HepG2 (cell line): ENCODE data around the gene RNF213.

ENCODE experiments used
- JUND ChIP-seq: sonication (generic); formaldehyde crosslinking; IDR thresholded peaks from 2 replicates; pipeline ENCODE4 v1.8.0; 2022; ENCODE audit warnings: mild to moderate bottlenecking, missing genetic modification reagents
- TF ChIP-seq, protein P1 (sequence below): sonication (generic); formaldehyde crosslinking; IDR thresholded peaks from 2 replicates; pipeline ENCODE4 v1.5.0; 2020; ENCODE audit warnings: mild to moderate bottlenecking, missing genetic modification reagents, moderate library complexity

DNA sequence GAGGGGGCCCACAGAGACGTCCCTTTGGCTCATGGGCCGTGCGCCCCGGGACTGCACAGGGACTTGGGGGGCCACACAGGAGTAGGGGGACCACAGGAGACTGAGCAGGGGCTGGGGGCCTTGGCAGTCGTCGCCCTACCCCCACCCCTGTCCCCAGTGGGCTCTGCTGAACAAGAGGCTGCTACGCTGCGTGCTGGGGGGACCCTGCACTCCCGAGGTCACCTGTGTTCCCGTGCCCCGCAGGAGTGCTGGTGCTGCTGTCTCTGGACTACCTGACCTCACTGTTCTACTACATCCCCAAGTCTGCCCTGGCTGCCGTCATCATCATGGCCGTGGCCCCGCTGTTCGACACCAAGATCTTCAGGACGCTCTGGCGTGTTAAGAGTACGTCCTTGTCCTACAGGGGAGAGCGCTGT is 14.4 kb upstream of the RNF213 start:
- TF ChIP-seq, protein P1, sequence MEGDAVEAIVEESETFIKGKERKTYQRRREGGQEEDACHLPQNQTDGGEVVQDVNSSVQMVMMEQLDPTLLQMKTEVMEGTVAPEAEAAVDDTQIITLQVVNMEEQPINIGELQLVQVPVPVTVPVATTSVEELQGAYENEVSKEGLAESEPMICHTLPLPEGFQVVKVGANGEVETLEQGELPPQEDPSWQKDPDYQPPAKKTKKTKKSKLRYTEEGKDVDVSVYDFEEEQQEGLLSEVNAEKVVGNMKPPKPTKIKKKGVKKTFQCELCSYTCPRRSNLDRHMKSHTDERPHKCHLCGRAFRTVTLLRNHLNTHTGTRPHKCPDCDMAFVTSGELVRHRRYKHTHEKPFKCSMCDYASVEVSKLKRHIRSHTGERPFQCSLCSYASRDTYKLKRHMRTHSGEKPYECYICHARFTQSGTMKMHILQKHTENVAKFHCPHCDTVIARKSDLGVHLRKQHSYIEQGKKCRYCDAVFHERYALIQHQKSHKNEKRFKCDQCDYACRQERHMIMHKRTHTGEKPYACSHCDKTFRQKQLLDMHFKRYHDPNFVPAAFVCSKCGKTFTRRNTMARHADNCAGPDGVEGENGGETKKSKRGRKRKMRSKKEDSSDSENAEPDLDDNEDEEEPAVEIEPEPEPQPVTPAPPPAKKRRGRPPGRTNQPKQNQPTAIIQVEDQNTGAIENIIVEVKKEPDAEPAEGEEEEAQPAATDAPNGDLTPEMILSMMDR (CRISPR knock-in tag) = no peak
- TF ChIP-seq JUND = no peak
